ENCODE measurements around the gene ARVCF.

ARVCF gene

DNA sequence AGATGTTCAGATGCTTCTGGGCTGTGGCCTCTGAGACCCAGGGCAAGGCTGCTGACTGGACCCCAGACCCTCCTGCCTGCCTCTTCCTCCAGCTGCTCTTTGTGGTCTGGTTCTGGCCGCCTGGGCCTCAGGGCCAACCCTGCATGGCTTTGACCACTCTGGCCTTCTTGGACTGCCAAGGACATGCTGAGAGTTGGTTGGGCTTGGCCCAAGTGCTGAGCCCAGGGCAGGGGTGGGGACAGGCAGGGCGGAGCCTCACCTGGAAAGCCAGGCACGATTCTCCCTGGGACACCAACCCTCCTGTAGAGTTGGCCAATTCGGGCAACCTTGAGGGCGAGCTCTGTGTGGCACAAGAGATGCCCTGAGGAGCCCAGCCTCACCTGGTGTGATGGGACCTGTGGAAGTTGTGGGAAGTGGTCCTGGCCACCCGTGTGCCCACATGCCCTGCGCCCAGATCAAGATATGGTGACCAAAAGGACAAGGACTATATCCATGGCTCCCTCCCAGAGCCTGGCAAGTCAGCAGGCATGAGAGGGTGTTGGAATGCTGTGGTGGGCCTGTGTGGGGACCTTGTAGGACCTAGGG is 15.9 kb upstream of the ARVCF start:
- no peak overlapping the region for H3K27ac ChIP-seq
- DNase-seq (ENCODE audit: low read depth, low spot score), result no peak

DNA sequence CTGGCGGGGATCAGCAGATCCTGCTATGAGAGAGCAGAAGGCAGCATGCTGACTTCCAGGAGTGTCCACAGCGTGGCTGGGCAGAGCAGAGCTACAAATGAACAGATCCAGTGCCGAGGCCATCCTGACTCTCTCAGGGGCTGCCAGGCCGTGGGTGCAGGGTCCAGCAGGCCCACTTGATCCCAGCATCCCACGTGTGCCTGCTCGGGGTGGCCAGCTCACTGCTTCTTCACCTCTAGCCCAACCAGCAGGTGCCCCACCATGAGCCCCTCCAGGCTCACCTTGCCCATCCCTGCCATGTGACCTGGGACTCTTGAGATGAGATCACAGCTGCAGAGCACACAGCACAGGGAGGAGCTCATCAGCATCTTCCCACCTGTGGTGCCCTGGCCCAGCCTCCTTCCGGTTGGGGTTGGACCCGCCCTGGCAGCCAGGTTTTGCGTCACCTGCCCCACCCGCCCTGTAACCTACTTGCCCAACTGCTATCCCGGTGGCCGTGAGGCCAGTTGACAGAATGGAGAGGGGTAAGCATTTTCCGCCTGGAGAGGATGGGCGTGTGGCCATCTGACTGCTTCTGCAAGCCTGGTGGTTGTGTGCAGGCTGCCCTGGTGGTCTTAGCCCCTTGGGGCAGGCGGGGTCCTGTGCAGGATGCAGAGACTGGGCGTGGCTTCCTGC is 15.2 kb upstream of the ARVCF start:
- no peak for DNase-seq (ENCODE audit: low read depth, low spot score)

DNA sequence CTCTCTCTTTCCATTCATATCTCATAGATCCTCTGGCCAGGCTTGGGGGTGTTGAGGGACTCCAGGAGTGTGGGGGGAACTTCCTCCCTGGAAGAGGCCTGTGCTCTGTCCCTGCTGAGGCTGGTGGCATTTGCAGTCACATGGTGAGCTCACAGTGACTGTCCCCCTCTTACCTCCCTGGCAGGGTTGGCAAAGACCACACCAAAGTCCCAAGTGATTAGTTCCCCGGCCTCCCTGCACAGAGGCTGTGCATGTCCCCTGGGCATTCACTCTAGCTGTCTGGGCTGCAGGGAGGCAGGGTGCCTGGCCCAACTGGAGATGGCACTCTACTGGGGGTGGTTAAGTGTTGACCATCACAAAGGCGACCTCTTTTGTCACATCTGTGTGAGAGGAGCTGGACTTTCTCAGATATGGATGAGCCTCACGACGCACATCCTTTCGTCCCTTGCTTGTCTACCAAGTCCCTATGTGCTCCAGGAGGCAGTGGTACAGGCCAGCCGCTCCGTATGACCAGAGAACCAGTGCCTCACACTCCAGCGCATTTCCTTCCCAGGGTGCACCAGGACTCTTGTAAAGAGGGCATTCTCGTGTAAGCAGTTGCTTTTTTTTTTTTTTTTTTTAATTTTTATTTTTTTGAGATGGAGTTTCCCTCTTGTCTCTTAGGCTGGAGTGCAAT is 13.1 kb upstream of the ARVCF start:
- no peak overlapping the region for H3K27ac ChIP-seq
- no peak for DNase-seq (ENCODE audit: low read depth, low spot score)

More for the DNA sequence above, 15.2 kb upstream of the ARVCF start:
- no peak overlapping the region for H3K27ac ChIP-seq

DNA sequence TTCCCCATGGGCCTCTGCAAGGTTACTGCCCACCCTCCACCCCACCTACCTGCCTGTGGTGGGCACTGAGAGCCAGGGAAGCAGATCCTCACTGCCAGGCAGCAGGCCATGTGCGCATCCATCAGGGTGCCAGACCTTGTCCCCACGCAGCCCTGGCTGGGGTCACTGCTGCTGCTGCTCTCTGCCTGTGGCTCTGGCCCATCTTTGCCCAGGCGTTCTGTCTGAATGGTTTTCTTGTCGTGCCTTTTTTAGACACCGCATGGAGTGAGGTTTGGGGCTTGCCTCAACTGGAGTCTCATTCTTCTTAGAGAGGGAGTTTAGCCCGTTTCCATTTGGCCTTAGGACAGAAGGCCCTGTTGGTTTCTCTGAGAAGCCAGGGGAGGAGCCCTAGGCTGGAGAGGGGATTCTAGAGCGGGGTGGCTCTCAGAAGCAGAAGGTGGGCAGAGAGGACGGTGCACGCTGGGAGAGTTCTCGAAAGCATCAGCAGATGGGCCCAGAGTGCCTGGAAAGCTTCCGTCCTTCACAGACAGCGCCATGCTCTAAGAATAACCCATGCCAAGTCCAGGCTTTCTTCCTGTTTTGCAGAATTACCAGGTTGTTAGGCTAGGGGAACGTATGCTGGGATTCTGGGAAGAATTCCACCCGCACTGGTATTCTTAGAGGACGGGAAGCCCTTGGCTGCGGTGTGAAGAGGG is 12.4 kb upstream of the ARVCF start:
- H3K27ac ChIP-seq, result no peak overlapping the region
- no peak for DNase-seq (ENCODE audit: low read depth, low spot score)

DNA sequence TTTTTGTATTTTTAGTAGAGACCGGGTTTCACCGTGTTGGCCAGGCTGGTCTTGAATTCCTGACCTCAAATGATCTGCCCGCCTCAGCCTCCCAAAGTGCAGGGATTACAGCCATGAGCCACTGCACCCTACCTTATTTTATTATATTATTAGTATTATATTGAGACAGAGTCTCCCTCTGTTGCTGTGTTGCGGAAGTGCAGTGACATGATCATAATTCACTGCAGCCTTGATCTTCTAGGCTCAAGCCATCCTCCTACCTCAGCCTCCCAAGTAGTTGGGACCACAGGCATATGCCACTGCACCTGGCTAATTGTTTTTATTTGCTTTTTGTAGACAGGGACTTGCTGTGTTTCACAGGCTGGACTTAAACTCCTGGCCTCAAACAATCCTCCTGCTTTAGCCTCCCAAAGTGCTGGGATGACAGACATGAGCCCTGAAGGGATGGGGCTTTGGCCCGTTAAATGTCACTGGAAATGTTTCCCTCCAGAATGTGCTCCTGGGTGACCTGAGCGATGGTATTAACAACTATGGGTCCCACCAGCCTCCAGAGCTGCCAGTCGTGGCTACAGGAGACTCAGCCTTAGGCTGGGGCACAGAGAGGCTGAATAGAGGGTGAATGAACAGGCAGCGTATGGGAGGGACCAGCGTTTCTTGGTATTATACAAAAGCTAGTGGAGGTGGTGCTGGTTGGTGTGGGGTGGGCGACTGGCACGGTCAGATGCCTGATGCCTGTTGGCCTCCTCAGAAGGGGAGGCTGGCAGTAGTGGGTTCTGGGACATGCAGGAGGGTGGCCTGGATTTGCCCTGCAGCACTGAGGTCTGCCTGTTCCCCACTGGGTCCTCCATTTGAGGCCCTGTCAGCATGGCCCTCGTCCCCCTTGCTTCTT is 11.6 kb upstream of the ARVCF start:
- H3K27ac ChIP-seq, result no peak overlapping the region
- no peak for DNase-seq (ENCODE audit: low read depth, low spot score)

DNA sequence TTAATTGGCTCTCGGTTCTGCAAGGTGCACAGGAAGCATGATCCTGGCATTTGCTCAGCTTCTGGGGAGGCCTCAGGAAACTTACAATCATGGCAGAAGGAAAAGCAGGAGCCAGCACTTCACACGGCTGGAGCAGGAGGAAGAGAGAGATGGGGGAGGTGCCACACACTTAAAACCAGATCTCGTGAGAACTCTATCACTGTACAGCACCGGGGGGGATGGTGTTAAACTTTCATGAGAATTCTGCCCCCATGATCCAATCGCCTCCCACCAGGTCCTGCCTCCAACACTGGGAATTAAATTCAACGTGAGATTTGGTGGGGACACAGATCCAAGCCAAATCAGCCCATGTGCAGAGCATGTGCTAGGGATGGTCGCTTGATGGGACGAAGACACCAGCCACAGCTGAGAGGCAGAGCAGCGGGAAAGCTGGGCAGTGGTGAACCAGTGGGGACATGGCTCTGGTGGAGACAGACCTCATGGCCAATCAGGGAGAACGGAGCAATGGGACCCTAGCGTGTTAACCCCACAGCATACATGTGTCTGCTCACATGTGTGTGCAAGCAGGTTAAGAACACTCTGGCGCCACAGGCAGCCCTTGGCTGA is 10.5 kb upstream of the ARVCF start:
- H3K27ac ChIP-seq, result no peak overlapping the region
- no peak for DNase-seq (ENCODE audit: low read depth, low spot score)

DNA sequence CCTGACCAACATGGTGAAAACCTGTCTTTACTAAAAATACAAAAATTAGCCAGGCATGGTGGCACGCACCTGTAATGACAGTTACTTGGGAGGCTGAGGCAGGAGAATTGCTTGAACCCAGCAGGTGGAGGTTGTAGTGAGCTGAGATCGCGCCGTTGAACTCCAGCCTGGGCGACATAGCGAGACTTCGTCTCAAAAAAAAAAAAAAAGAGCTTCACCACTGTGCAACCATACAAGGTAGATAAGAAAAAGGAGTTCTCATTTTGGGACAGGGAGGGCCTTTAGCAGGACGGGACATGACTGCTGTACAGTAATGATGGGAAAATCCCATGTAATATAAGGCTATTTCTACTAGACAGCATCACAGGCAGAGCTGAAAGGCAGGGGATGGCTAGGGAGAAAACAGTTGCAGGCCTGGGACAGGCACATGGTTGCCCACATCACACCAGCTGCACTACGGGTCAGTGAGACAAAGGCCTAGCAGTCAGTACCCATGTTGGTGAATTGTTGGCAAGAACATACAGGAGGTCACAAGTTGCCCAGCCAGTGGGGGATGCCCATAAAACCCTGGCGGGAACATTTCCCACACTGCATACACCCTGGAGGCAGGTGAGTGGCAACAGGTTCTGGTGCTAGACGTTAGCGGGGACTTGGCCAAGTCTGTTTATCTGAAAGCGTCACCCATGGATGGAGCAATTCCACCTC is 9.7 kb upstream of the ARVCF start:
- no peak overlapping the region for H3K27ac ChIP-seq
- no peak for DNase-seq (ENCODE audit: low read depth, low spot score)

DNA sequence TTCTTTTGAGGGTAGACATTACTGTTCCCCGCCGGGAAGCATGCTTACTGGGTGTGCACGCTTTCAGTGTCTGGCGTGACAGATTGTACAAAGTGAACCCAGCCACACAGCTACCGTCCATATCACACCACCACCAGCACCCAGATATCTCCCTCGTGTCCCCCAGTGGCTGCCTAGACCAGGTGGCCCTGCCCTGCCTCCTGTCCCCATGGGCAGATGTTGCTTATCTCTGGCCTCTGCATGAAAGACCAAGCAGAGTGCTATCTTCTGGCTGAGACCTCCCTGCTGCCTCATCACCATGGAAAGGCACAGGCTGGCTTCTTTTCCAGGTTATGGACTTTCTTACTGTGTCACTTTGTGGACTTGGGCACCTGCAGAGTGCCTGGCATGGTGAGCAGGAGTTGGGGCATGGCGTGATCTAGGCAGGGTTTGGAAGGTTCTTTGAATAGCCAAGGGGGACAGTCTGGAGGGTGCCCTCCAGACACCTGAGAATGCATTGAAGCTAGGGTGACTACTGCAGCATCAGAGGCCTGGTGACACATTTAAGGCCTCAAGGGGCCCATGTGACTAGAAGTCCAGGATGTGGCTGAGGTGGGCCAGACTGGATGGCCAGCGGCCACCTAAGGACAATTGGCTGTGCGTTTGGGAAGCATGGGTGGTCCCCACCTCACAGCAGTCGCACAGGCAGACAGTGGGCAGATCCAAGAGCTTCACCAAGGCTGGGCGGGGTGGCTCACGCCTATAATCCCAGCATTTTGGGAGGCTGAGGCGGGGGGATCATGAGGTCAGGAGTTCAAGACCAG is 9.0 kb upstream of the ARVCF start:
- DNase-seq (ENCODE audit: low read depth, low spot score), result no peak
- H3K27ac ChIP-seq, result no peak overlapping the region

DNA sequence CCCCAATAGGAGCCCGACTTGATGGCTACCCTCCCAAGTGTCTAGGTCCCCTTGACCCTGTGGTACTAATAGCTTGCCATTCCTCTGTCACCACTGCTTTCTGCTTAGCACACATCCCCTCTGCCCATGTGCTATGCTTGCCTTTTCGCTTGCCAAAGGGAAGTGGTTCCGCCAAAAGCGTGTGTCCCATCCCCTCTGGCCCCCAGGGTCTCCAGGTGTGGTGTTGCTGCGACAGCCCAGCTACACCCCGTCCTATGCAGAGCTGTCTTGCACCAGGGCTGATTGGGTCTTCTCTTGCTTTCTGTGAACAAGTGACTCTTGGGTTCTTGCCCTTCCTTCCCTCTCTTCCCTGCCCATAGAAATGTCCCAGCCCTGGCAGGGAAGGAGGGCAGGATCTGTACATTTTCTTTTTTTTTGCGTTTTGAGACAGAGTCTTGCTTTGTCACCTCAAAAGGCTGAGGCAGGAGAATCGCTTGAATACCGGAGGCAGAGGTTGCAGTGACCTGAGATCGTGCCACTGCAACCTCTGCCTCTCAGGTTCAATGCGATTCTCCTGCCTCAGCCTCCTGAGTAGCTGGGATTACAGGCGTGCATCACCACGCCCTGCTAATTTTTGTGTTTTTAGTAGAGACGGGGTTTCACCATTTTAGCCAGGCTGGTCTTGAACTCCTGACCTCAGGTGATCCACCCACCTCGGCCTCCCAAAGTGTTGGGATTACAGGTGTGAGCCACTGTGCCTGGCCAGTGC is 8.2 kb upstream of the ARVCF start:
- no peak overlapping the region for H3K27ac ChIP-seq

DNA sequence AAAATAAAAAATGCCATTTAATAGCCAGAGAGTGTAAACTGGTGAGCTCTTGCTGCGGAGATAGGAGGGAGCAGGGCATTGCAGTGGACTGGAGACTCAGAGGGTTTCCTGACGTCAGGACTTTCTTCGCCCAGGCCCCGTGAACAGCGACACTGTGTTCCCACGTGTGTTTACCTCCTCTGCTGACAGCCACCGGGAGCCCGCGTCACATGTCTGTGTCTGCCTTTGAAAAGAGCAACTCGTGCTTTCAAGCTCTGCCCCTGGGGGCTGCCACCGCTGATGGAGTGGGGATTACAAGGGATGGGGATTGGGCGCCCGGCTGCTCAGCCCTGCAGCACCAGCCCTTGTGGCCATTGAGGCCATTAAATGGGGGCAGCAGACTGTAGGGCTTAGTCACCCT is 7.6 kb upstream of the ARVCF start:
- H3K27ac ChIP-seq, result no peak overlapping the region
- no peak for DNase-seq (ENCODE audit: low read depth, low spot score)

More for the DNA sequence above, 8.2 kb upstream of the ARVCF start:
- no peak for DNase-seq (ENCODE audit: low read depth, low spot score)

DNA sequence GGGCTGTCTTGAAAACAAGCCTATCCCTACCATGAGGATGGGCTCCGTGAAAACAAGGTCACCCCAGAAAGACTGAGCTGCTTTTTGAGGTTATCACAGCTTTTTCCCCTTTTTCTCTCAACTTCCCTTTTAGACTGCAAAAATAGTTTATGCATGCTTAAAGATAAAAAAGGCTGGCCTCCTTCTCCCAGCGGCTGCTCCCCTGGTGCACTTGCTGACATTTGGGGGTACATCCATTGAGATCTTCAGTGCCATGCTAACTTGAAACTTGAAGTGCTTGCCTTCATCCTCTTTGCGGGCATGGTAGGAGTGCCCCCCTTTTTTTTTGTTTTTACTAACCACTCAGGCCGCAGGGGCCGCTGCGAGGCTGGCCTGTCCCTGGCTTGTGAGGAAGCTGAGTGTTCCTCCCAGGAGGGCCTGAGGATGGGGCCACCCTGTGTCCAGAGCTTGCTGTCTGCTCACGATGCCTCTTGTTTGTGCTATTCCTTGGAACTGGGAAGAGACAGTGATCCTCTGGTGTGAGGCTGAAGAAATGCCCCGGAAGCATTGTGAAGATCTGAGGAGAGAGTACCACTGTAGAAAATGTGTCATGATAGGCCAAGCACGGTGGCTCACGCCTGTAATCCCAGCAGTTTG is 6.5 kb upstream of the ARVCF start:
- no peak overlapping the region for H3K27ac ChIP-seq
- no peak for DNase-seq (ENCODE audit: low read depth, low spot score)

DNA sequence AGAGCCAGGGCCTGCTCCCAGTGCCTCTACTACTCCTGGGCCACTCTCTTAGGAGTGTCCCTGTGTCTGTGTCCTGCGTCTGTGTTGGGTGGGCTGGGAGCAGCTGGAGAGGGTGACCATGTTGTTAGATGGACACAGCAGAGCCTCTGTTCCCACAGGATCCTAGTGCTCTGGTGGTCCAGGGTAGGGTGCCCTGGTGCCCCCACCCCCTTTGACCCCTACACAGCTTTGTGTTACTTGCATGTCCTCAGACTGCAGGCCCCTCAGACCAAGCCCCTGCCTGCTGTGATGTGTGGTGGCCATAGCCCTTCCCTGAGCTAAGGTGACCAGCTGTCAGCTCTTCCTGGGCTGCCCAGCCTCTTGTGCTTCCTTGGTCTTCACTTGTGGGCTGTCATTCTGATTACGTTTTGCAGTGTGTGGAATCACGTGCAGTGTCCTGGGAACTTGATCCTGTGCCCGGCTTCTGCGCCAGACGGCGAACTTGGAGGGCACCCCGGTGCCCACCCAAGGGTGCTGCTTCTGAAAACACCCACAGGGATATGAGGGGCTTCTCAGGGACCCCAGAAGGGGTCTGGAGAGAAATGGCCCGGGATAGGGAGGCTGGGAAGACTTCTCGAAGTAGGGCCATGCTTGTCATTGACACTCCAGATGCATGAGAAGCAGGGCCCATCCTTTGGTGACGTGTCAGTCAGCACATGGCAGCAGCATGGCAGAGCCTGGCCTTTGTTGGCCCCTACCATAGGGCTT is 5.8 kb upstream of the ARVCF start:
- no peak for DNase-seq (ENCODE audit: low read depth, low spot score)
- H3K27ac ChIP-seq, result no peak overlapping the region

DNA sequence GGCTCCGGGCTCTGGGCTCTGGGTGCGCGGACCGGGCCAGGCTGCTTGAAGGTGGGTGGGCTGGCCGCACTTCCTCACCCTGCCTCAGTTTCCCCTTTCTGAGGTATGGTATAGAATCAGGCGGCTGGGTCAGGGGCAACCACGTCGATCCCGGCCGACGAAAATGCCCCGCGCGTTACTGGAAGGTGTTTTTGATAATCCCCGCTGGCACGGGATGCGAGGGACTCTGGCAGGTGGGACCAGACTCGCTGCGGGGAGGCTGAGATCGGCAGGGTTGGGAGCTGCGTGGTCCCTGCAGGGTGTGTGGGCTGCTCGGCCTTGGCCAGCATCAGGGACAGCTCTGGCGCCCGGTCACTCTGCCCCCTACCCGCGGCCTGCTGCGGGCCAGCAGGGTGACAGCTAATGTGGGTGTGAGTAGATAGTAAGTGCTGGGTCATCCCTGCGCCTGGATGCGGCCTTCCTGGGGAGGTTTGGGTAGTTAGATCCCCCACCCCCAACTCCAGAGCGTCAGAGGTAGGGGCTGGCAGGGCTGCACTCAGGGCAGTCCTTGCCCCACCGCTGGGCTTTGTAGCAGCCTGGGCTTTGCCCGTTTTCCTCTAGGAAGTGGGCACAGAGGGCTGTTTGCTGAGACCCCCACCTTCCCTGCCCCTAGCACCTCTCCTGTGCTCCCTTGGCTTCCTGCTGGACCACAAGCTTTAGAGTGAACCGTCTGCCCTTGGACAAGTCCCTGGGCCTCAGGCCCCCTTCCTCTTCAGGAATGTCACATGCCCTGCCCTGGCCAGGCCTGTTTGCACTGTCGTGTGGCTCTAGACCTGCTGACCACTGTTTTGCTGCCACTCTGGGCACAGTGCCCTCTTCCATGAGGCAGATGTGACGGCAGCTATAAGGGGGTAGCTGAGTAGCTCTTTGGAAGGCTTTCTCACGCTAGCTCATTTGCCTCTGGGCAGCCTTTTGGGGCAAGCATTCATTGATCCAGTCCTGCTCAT is 4.9 kb upstream of the ARVCF start:
- peak overlapping the region; percentile 26 for H3K27ac ChIP-seq
- no peak for DNase-seq (ENCODE audit: low read depth, low spot score)

DNA sequence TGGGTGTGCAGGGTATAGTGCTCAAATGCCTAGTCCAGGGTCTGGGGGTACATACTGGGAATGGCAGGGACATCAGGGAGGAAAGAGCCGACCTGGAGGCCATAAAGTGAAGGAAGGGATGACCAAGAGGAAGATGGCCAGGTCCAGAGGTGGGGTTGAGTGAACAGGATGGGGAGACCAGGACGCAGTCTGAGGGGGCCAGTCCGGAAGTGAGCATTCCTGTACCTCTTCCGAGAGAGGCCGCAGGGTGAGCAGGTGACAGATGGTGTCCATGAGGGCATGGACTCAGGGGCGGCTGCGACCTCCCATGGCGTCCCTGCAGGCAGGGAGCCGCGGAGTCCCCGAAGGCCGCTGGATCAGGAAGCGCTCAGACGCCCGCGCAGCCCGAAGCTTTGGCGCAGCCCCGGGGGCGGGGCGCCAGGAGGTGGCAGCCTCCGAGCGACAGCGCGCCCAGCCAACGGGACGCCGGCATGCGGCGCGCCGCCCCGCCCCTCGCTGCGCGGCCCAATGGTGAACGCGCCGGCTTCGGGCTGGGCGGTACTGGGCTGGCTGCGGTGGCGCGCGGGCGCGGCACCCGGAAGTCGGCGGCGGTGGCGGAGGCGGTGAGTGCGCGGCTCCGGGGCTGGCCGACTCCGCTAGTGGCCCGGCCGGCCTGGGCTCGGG is 4.0 kb upstream of the ARVCF start, which contains the start of gene TANGO2:
Gene TANGO2 (plus strand): TSS at position 578 of the 663 bp plus-strand sequence. CDS start 15,689 bp downstream, outside the sequence.
- peak within 1 kb of the TSS; percentile 26 for H3K27ac ChIP-seq
- DNase-seq (ENCODE audit: low read depth, low spot score), result peak; percentile 43
